Activated T-helper 1 cell treated with Interleukin-2 at 50 U/mL for 16 hours (primary cell): ENCODE data around the gene LBR.

Source experiments
- DNase-seq: peaks from one replicate; pipeline ENCODE4 v3.0.0-alpha.2; 2020; ENCODE audit warnings: low read depth

Gene LBR

DNA sequence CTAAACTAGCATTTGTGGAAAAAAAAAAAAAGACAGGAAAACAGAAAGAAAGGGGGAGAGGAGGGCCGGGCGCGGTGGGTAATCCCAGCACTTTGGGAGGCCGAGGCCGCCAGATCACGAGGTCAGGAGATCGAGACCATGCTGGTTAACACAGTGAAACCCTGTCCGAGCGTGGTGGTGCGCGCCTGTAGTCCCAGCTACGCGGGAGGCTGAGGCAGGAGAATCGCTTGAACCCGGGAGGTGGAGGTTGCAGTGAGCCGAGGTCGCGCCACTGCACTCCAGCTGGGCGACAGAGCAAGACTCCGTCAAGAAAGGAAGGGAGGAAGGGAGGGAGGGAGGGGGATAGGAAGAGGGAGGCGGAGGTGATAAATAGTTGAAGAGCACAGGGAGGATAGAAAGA is 54.7 kb downstream of the LBR start:
- no peak for DNase-seq

DNA sequence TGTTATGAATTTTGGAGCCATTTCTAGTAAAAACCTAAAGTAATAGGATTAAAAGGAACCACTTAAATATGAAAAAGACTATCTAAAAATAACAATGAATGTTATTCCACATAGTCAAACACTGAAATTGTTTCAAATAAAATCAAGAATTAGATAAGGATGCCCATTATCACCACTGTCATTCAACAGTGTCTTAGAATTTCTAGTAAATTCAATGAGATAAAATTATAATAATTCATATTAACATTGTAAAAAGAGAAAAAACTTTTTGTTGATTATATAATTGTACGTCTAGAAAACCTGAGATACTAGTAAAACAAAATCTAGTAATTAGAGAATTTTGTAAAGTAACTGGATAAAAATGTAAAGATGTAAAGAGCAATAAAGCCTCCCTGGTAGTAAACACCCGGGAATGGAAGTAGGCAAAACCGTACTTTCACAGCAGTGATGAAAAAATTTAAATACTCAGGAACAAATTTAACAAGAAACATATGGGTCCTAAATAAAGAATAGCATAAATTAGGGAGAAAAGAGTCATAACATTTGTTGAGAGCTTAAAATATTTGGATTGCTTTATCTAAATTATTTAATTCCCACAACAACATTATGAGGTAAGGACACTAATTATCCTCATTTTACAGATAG is 56.4 kb downstream of the LBR start:
- no peak for DNase-seq

DNA sequence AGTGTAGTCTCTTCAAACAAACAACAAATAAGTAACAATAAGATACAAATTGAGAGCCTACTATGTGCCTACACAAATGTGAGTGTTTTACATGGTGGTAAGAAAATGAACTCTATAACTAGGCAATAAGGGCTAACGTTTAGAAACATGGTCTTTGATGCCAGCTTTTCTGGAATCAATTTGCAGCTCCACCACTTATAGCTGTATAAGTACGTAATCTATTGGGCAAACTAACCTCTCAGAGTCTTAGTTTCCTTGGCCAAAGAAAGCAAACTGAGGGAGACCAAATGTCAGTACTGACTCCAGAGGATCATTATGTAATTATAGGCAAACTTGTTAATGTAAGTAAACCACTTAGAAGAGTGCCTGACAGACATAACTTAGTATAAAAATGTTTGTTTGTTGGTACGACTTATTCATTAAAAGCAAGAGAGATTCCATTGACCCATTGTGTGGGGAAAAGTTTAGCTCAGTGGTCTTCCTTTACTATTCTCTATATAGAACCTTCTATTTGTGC is 59.7 kb downstream of the LBR start:
- DNase-seq, result no peak

- DNase-seq, result no peak
Observed at GRCh38 chr1:225366552-225366951, 61.3 kb downstream of the LBR start.

- DNase-seq, result no peak
Observed at GRCh38 chr1:225366018-225366417, 61.8 kb downstream of the LBR start.

DNA sequence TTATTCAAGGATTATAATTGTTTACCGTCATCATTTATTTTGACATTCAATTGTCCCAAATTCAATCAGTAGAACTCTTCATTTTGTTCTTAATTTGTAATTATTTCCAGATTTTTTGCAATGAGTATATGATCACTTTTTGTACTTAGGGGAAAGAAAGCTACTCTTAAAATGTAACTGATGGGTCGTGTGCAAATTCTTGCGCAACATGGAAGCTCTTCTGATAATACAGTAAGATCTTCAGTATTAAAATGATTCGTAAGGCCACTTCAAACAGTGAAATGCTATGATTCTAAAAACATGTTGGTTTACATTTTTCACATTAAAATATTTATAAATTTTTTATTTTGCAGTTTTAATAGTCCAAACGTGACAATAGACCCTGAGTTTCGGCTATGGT is 63.4 kb downstream of the LBR start:
- DNase-seq, result no peak

GRCh38 chr1:225362805-225363204 is 65.0 kb downstream of the LBR start:
- no peak for DNase-seq

DNA sequence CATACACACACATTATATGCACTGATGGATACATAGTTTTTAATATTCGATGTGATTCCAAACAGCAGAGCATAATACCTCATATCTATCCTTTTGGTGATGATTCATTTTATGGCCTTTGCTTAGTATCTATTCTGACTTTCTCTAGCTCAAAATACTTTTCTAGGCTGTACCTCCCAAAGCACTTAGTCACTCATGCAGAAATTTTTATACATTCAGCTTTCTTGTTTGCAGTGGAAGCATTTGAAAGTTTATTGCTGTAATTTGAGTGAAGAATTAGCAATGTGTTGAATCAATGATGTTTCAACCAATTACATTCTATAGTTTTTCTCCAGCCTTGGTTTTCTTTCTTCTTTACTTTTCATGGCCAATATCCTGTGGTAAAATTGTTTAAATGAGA is 66.7 kb downstream of the LBR start:
- DNase-seq, result no peak

DNA sequence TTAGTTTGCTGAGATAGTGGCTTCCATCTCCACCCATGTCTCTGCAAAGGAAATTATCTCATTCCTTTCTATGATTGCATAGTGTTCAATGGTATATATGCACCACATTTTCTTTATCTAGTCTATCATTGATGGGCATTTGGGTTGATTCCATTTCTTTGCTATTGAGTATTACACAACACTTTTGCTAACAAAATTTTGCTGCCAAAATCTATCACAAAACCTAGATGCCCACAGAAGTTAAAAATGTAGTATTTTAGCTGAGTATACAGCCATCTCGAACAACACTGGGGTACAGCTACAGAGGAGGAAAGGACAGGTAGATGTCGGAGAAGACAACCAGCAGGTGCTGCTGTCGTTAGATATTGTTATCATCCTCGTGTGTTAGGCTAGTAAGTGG is 67.7 kb downstream of the LBR start:
- no peak for DNase-seq

DNA sequence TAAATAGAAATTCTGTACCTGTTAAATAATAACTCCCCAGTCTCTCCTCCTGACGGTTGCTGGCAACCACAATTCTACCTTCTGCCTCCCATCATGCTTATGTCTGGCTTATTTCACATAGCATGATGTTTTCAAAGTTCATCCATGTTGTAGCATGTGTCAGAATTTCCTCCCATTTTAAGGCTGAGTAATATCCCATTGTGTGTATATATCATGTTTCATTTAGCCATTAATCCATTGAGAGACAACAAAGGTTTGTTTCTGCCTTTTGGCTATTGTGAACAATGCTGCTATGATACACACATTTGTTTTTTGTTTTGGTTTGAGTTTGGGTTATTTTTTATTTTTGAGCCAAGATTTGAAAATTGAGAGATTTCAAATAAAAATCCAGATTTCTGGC is 72.0 kb downstream of the LBR start:
- no peak for DNase-seq

GRCh38 chr1:225354906-225355305 is 72.9 kb downstream of the LBR start:
- no peak for DNase-seq
